Measurements from ENCODE around the gene TTLL9. TPM values are rescaled to one million over a fixed set of nuclear protein-coding genes. Genes with fewer than 3 reads are reported as not detected.
A peak's percentile ranks its signal among the peaks of the same experiment; 100 is the strongest.

TTLL9 gene
- total and polyA plus RNA-seq, 2 of the 13 experiments (the other 11 are each of a cell fraction or from before 2014, with no cell fraction given): not detected

DNA sequence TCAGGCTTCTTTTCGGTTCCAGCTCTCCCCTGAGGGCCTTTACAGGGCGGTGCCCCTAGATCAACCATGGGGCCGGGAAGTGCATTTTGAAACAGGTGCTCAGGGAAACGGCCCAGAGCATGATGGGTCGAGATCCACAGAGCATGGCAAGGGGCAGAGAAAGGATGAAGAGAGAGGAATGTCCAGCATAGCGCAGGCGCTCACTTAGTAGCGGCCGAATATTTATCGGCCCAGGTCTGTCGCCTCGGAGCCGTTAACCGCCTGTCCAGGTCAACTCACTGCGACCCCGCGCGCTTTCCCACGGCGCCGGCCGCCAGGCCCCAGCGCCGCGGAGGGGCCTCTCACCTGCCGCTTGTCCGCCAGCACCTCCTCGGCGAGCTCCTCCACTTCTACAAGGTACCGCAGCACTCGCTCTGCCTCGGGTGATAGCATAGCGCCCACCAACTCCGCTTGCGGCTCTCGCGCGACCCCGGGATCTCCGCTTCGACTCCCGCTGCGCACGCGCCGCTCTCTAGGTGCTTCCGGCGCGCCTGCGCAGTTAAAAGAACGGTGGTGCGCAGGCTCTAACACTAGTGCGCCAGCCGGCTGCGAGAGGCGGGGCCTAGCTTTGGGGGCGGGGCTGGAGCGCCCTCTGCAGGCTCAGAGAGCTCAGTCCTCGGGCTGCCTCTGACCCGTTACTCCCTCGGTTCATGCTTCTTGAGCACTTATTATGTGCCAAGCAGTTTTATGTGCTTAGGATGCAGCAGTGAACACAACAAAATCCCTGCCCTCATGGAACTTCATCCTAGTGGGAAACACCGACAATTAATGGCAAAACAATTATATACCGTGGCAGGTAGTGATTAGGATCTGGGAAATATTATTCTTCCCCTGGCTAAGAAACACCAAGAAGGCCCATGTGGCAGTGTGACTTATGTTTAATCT lies 81.4 kb downstream of the TTLL9 start, which contains the start of gene PDRG1 (continued):
- TF ChIP-seq, protein P1, sequence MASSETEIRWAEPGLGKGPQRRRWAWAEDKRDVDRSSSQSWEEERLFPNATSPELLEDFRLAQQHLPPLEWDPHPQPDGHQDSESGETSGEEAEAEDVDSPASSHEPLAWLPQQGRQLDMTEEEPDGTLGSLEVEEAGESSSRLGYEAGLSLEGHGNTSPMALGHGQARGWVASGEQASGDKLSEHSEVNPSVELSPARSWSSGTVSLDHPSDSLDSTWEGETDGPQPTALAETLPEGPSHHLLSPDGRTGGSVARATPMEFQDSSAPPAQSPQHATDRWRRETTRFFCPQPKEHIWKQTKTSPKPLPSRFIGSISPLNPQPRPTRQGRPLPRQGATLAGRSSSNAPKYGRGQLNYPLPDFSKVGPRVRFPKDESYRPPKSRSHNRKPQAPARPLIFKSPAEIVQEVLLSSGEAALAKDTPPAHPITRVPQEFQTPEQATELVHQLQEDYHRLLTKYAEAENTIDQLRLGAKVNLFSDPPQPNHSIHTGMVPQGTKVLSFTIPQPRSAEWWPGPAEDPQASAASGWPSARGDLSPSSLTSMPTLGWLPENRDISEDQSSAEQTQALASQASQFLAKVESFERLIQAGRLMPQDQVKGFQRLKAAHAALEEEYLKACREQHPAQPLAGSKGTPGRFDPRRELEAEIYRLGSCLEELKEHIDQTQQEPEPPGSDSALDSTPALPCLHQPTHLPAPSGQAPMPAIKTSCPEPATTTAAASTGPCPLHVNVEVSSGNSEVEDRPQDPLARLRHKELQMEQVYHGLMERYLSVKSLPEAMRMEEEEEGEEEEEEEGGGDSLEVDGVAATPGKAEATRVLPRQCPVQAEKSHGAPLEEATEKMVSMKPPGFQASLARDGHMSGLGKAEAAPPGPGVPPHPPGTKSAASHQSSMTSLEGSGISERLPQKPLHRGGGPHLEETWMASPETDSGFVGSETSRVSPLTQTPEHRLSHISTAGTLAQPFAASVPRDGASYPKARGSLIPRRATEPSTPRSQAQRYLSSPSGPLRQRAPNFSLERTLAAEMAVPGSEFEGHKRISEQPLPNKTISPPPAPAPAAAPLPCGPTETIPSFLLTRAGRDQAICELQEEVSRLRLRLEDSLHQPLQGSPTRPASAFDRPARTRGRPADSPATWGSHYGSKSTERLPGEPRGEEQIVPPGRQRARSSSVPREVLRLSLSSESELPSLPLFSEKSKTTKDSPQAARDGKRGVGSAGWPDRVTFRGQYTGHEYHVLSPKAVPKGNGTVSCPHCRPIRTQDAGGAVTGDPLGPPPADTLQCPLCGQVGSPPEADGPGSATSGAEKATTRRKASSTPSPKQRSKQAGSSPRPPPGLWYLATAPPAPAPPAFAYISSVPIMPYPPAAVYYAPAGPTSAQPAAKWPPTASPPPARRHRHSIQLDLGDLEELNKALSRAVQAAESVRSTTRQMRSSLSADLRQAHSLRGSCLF (CRISPR knock-in tag; IDR thresholded peaks at IDR 0.05; ENCODE audit: borderline replicate concordance): peak; percentile 92
- TF ChIP-seq, protein P2, sequence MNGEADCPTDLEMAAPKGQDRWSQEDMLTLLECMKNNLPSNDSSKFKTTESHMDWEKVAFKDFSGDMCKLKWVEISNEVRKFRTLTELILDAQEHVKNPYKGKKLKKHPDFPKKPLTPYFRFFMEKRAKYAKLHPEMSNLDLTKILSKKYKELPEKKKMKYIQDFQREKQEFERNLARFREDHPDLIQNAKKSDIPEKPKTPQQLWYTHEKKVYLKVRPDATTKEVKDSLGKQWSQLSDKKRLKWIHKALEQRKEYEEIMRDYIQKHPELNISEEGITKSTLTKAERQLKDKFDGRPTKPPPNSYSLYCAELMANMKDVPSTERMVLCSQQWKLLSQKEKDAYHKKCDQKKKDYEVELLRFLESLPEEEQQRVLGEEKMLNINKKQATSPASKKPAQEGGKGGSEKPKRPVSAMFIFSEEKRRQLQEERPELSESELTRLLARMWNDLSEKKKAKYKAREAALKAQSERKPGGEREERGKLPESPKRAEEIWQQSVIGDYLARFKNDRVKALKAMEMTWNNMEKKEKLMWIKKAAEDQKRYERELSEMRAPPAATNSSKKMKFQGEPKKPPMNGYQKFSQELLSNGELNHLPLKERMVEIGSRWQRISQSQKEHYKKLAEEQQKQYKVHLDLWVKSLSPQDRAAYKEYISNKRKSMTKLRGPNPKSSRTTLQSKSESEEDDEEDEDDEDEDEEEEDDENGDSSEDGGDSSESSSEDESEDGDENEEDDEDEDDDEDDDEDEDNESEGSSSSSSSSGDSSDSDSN (CRISPR knock-in tag; IDR thresholded peaks at IDR 0.05): peak; percentile 51; the same call in 1 of the 2 replicates
- TF ChIP-seq ELF1 (CRISPR knock-in tag; IDR thresholded peaks at IDR 0.05) (peak; percentile 95), ZNF512B (CRISPR knock-in tag; IDR thresholded peaks at IDR 0.05; ENCODE audit: borderline replicate concordance) (no peak), ZFP37 (CRISPR knock-in tag; IDR thresholded peaks at IDR 0.05; ENCODE audit: borderline replicate concordance) (no peak), BATF2 (CRISPR knock-in tag; IDR thresholded peaks at IDR 0.05) (peak; percentile 48; the same call in 1 of the 2 replicates), ZSCAN31 (CRISPR knock-in tag; IDR thresholded peaks at IDR 0.05; ENCODE audit: low read depth) (peak; percentile 88; the same call in 1 of the 2 replicates), CREB3 (CRISPR knock-in tag; IDR thresholded peaks at IDR 0.05) (peak; percentile 94), DBP (CRISPR knock-in tag; IDR thresholded peaks at IDR 0.05; ENCODE audit: not compliant biosample characterization) (peak; percentile 91), FOSL1 (CRISPR knock-in tag; IDR thresholded peaks at IDR 0.05; ENCODE audit: borderline replicate concordance) (peak; percentile 32; the same call in 1 of the 2 replicates), ZNF510 (CRISPR knock-in tag; IDR thresholded peaks at IDR 0.05; ENCODE audit: low read depth) (no peak), SRSF4 (IDR thresholded peaks at IDR 0.05; ENCODE audit: low read depth, low read length, poor library complexity, severe bottlenecking) (no peak)

Data from HepG2 (cell line).